HEK293 (cell line): ENCODE data around the gene COX19.

Experiments used
- FEZF1 ChIP-seq: fragments of 450-650 bp; formaldehyde crosslinking; IDR thresholded peaks from 2 replicates; pipeline ENCODE4 v1.5.1; 2016; ENCODE audit warnings: missing biosample characterization, missing genetic modification characterization
- GLI4 ChIP-seq: fragments of 450-650 bp; formaldehyde crosslinking; IDR thresholded peaks from 2 replicates; pipeline ENCODE4 v1.5.1; 2016; ENCODE audit warnings: missing biosample characterization, missing genetic modification characterization
- KLF7 ChIP-seq: fragments of 450-650 bp; formaldehyde crosslinking; IDR thresholded peaks from 2 replicates; pipeline ENCODE4 v1.5.1; 2016; ENCODE audit warnings: missing biosample characterization, missing genetic modification characterization, borderline replicate concordance
- TSHZ1 ChIP-seq: fragments of 450-650 bp; formaldehyde crosslinking; IDR thresholded peaks from 2 replicates; pipeline ENCODE4 v1.5.1; 2016; ENCODE audit warnings: missing biosample characterization, missing genetic modification characterization, borderline replicate concordance
- YY2 ChIP-seq: fragments of 450-650 bp; formaldehyde crosslinking; IDR thresholded peaks from 2 replicates; pipeline ENCODE4 v1.5.1; 2016; ENCODE audit warnings: missing biosample characterization, missing genetic modification characterization
- ZBTB1 ChIP-seq: fragments of 450-650 bp; formaldehyde crosslinking; IDR thresholded peaks from 2 replicates; pipeline ENCODE4 v1.5.1; 2016; ENCODE audit warnings: missing biosample characterization, missing genetic modification characterization
- ZBTB20 ChIP-seq: fragments of 450-650 bp; formaldehyde crosslinking; IDR thresholded peaks from 2 replicates; pipeline ENCODE4 v1.5.1; 2016; ENCODE audit warnings: missing biosample characterization, missing genetic modification characterization
- ZBTB8A ChIP-seq: fragments of 450-650 bp; formaldehyde crosslinking; IDR thresholded peaks from 2 replicates; pipeline ENCODE4 v1.5.1; 2016; ENCODE audit warnings: missing biosample characterization, missing genetic modification characterization
- ZFP69B ChIP-seq: fragments of 450-650 bp; formaldehyde crosslinking; IDR thresholded peaks from 2 replicates; pipeline ENCODE4 v1.5.1; 2016; ENCODE audit warnings: missing biosample characterization, missing genetic modification characterization
- ZNF132 ChIP-seq: fragments of 450-650 bp; formaldehyde crosslinking; IDR thresholded peaks from 2 replicates; pipeline ENCODE4 v1.5.1; 2017; ENCODE audit warnings: missing biosample characterization, missing genetic modification characterization, borderline replicate concordance
- ZNF138 ChIP-seq: fragments of 450-650 bp; formaldehyde crosslinking; IDR thresholded peaks from 2 replicates; pipeline ENCODE4 v1.5.1; 2016; ENCODE audit warnings: missing biosample characterization, missing genetic modification characterization, borderline replicate concordance
- ZNF239 ChIP-seq: fragments of 450-650 bp; formaldehyde crosslinking; IDR thresholded peaks from 2 replicates; pipeline ENCODE4 v1.5.1; 2016; ENCODE audit warnings: missing biosample characterization, missing genetic modification characterization
- ZNF366 ChIP-seq: fragments of 450-650 bp; formaldehyde crosslinking; conservative IDR thresholded peaks from 2 replicates; pipeline ENCODE4 v1.5.1; 2016; ENCODE audit warnings: missing biosample characterization, missing genetic modification characterization
- ZNF391 ChIP-seq: fragments of 450-650 bp; formaldehyde crosslinking; IDR thresholded peaks from 2 replicates; pipeline ENCODE4 v1.5.1; 2016; ENCODE audit warnings: low read depth, missing biosample characterization, missing genetic modification characterization, borderline replicate concordance
- ZNF394 ChIP-seq: fragments of 450-650 bp; formaldehyde crosslinking; IDR thresholded peaks from 2 replicates; pipeline ENCODE4 v1.5.1; 2016; ENCODE audit warnings: missing biosample characterization, missing genetic modification characterization, mild to moderate bottlenecking, moderate library complexity, borderline replicate concordance
- ZNF48 ChIP-seq: fragments of 450-650 bp; formaldehyde crosslinking; IDR thresholded peaks from 2 replicates; pipeline ENCODE4 v1.5.1; 2016; ENCODE audit warnings: missing biosample characterization, missing genetic modification characterization
- ZNF529 ChIP-seq: fragments of 450-650 bp; formaldehyde crosslinking; IDR thresholded peaks from 2 replicates; pipeline ENCODE4 v1.5.1; 2017; ENCODE audit warnings: missing genetic modification characterization, missing biosample characterization; ENCODE audit not compliant: insufficient replicate concordance
- ZNF558 ChIP-seq: fragments of 450-650 bp; formaldehyde crosslinking; IDR thresholded peaks from 2 replicates; pipeline ENCODE4 v1.5.1; 2016; ENCODE audit warnings: missing biosample characterization, missing genetic modification characterization
- ZNF596 ChIP-seq: fragments of 450-650 bp; IDR thresholded peaks from 2 replicates; pipeline ENCODE4 v1.5.0; 2018; ENCODE audit warnings: missing biosample characterization, mild to moderate bottlenecking, missing genetic modification characterization, moderate library complexity
- ZNF785 ChIP-seq: fragments of 450-650 bp; formaldehyde crosslinking; IDR thresholded peaks from 2 replicates; pipeline ENCODE4 v1.5.1; 2016; ENCODE audit warnings: missing biosample characterization, missing genetic modification characterization
- ZNF837 ChIP-seq: fragments of 450-650 bp; formaldehyde crosslinking; IDR thresholded peaks from 2 replicates; pipeline ENCODE4 v1.5.1; 2016; ENCODE audit warnings: missing biosample characterization, missing genetic modification characterization
- TF ChIP-seq, protein P1 (sequence below): IDR thresholded peaks from 2 replicates; pipeline ENCODE4 v1.6.1; 2011; ENCODE audit warnings: mild to moderate bottlenecking, low read depth, low read length, borderline replicate concordance
- TF ChIP-seq, protein P2 (sequence below): fragments of 450-650 bp; formaldehyde crosslinking; IDR thresholded peaks from 2 replicates; pipeline ENCODE4 v1.5.1; 2016; ENCODE audit warnings: missing biosample characterization, missing genetic modification characterization, low read depth

COX19 gene

DNA sequence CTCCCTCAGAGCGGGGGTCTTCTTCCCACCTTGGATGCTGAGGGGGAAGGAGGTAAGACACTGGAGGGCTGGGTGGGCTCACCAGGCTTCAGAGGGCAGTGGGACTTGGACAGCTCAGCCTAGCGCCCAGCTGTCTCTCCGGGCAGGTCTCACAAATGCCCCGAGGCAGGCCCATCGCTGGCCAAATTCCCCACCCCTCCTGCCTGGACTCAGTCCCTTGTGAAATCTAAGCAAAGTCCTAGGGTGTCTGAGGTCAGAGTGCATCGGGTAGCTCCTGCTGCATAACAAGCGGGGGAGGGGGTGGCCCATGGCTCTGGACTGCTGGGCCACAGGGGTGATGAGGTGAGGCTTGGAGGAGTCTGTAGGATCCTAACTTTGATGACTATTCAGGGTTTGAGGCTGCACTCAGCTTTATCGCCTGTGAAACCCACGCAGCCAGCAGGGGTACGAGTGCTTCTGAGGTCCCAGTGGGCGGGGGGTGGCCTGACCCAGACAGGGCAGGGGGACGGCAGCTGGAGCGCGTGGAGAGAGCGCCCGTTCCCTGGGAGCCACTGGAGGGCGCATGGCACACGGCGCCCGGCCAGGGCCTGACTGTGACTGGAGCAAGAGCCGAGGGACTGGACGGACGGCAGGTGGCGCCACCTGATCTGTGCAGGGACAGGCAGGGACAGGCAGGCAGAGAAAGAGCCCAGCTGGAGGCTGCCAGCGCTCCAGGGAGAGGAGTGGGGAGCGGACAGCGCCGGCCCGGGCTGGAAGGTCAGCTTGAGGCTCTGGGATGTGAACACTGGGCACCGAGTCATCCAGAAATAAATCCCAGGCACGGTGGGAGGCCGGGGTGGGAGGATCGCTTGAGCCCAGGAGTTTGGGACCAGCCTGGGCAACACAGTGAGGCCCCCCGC lies 17.6 kb upstream of the COX19 start (continued):
- TF ChIP-seq ZNF391 (tag by site-specific recombination): peak; percentile 81; the same call in 1 of the 2 replicates
- TF ChIP-seq FEZF1 (tag by site-specific recombination): no peak
- no peak for TF ChIP-seq ZNF837 (tag by site-specific recombination)
- no peak for TF ChIP-seq ZNF596 (tag by site-specific recombination)
- TF ChIP-seq ZNF48: no peak
- TF ChIP-seq GLI4 (tag by site-specific recombination): 0 out of 2 replicates have a peak, but pooled peaks have one; percentile 40
- no peak; the same call in 1 of the 2 replicates for TF ChIP-seq ZBTB20 (tag by site-specific recombination)
- TF ChIP-seq ZNF239 (tag by site-specific recombination): no peak
- TF ChIP-seq YY2 (tag by site-specific recombination): no peak
- no peak for TF ChIP-seq ZNF132 (tag by site-specific recombination)
- TF ChIP-seq ZBTB1: no peak
- TF ChIP-seq ZNF785 (tag by site-specific recombination): no peak
- TF ChIP-seq TSHZ1 (tag by site-specific recombination): no peak; the same call in 1 of the 2 replicates
- TF ChIP-seq ZNF366: no peak
- TF ChIP-seq KLF7: no peak
- no peak for TF ChIP-seq ZNF558 (tag by site-specific recombination)
- TF ChIP-seq ZNF529 (tag by site-specific recombination): no peak
- TF ChIP-seq ZNF394 (tag by site-specific recombination): peak; percentile 39; the same call in 1 of the 2 replicates
- peak; percentile 82 for TF ChIP-seq ZBTB8A (tag by site-specific recombination)
- peak; percentile 73; the same call in 1 of the 2 replicates for TF ChIP-seq ZFP69B (tag by site-specific recombination)
- TF ChIP-seq, protein P1, sequence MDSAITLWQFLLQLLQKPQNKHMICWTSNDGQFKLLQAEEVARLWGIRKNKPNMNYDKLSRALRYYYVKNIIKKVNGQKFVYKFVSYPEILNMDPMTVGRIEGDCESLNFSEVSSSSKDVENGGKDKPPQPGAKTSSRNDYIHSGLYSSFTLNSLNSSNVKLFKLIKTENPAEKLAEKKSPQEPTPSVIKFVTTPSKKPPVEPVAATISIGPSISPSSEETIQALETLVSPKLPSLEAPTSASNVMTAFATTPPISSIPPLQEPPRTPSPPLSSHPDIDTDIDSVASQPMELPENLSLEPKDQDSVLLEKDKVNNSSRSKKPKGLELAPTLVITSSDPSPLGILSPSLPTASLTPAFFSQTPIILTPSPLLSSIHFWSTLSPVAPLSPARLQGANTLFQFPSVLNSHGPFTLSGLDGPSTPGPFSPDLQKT: no peak
- TF ChIP-seq, protein P2, sequence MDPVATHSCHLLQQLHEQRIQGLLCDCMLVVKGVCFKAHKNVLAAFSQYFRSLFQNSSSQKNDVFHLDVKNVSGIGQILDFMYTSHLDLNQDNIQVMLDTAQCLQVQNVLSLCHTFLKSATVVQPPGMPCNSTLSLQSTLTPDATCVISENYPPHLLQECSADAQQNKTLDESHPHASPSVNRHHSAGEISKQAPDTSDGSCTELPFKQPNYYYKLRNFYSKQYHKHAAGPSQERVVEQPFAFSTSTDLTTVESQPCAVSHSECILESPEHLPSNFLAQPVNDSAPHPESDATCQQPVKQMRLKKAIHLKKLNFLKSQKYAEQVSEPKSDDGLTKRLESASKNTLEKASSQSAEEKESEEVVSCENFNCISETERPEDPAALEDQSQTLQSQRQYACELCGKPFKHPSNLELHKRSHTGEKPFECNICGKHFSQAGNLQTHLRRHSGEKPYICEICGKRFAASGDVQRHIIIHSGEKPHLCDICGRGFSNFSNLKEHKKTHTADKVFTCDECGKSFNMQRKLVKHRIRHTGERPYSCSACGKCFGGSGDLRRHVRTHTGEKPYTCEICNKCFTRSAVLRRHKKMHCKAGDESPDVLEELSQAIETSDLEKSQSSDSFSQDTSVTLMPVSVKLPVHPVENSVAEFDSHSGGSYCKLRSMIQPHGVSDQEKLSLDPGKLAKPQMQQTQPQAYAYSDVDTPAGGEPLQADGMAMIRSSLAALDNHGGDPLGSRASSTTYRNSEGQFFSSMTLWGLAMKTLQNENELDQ (tag by site-specific recombination): no peak
- no peak for TF ChIP-seq ZNF138
- TF ChIP-seq, all 188 proteins: peak for 49
